ENCODE measurements around the gene JAM3.

Gene JAM3

GRCh38 chr11:134036492-134037045 lies 32.3 kb upstream of the JAM3 start:
- TF ChIP-seq FOXM1 (IDR thresholded peaks at IDR 0.05; ENCODE audit: borderline replicate concordance, low read depth) = no peak
- no peak for TF ChIP-seq YY1 (IDR thresholded peaks at IDR 0.05; ENCODE audit: low read depth)

GRCh38 chr11:134037046-134037908 lies 31.6 kb upstream of the JAM3 start:
- TF ChIP-seq EP300 (IDR thresholded peaks at IDR 0.05; ENCODE audit: borderline replicate concordance) (no peak), REST (IDR thresholded peaks at IDR 0.05; ENCODE audit: low read depth) (no peak), YY1 (IDR thresholded peaks at IDR 0.05; ENCODE audit: low read depth) (no peak), CREB1 (IDR thresholded peaks at IDR 0.05; ENCODE audit: low read depth) (no peak), EGR1 (IDR thresholded peaks at IDR 0.05) (no peak), CEBPB (IDR thresholded peaks at IDR 0.05) (no peak), ZBTB7A (IDR thresholded peaks at IDR 0.05; ENCODE audit: low read depth) (no peak), NFIC (IDR thresholded peaks at IDR 0.05) (no peak)

- TF ChIP-seq USF1 (IDR thresholded peaks at IDR 0.05) (no peak), YY1 (IDR thresholded peaks at IDR 0.05; ENCODE audit: low read depth) (no peak), CREB1 (IDR thresholded peaks at IDR 0.05; ENCODE audit: low read depth) (no peak), EP300 (IDR thresholded peaks at IDR 0.05; ENCODE audit: borderline replicate concordance) (no peak), FOXM1 (IDR thresholded peaks at IDR 0.05; ENCODE audit: borderline replicate concordance, low read depth) (no peak), MAX (IDR thresholded peaks at IDR 0.05) (no peak), ZBTB7A (IDR thresholded peaks at IDR 0.05; ENCODE audit: low read depth) (no peak), TCF12 (IDR thresholded peaks at IDR 0.05; ENCODE audit: low read depth) (no peak), REST (IDR thresholded peaks at IDR 0.05; ENCODE audit: low read depth) (no peak), TAF1 (IDR thresholded peaks at IDR 0.05; ENCODE audit: low read depth) (no peak), NFIC (IDR thresholded peaks at IDR 0.05) (no peak), EGR1 (IDR thresholded peaks at IDR 0.05) (no peak), TEAD4 (IDR thresholded peaks at IDR 0.05) (no peak), RAD21 (IDR thresholded peaks at IDR 0.05; ENCODE audit: low read depth) (no peak), CEBPB (IDR thresholded peaks at IDR 0.05) (no peak)
These were observed 29.9 kb upstream of the JAM3 start for GRCh38 chr11:134038897-134039470.

- no peak for TF ChIP-seq RAD21 (IDR thresholded peaks at IDR 0.05; ENCODE audit: low read depth)
- no peak for TF ChIP-seq TAF1 (IDR thresholded peaks at IDR 0.05; ENCODE audit: low read depth)
- no peak for TF ChIP-seq ZBTB7A (IDR thresholded peaks at IDR 0.05; ENCODE audit: low read depth)
- TF ChIP-seq CEBPB (IDR thresholded peaks at IDR 0.05) = no peak
- no peak for TF ChIP-seq USF1 (IDR thresholded peaks at IDR 0.05)
- no peak for TF ChIP-seq YY1 (IDR thresholded peaks at IDR 0.05; ENCODE audit: low read depth)
- no peak for TF ChIP-seq REST (IDR thresholded peaks at IDR 0.05; ENCODE audit: low read depth)
- no peak for TF ChIP-seq CREB1 (IDR thresholded peaks at IDR 0.05; ENCODE audit: low read depth)
- TF ChIP-seq NFIC (IDR thresholded peaks at IDR 0.05) = no peak
- no peak for TF ChIP-seq MAX (IDR thresholded peaks at IDR 0.05)
- TF ChIP-seq TEAD4 (IDR thresholded peaks at IDR 0.05) = no peak
These were observed 29.0 kb upstream of the JAM3 start for GRCh38 chr11:134039726-134040385.
